Measurements from ENCODE around the gene SECTM1.

SECTM1 gene

GRCh38 chr17:82277851-82278250 is 55.7 kb downstream of the SECTM1 start:
- no peak for DNase-seq

DNA sequence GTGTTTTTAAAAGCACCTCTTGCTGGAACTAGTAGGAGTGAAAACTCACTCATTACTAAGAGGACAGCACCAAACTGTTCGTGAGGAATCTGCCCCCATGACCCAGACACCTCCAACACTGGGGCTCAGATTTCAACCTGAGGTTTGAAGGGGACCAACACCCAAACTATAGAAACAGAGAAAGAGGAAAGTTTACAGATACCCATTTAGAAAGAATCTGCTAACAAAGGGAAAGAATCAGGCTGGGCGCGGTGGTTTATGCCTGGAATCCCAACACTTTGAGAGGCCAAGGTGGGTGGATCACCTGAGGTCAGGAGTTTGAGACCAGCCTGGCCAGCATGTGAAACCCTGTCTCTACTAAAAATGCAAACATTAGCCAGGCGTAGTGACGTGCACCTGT is 56.6 kb downstream of the SECTM1 start:
- no peak for DNase-seq

GRCh38 chr17:82275326-82275725 is 58.2 kb downstream of the SECTM1 start:
- DNase-seq: no peak

DNA sequence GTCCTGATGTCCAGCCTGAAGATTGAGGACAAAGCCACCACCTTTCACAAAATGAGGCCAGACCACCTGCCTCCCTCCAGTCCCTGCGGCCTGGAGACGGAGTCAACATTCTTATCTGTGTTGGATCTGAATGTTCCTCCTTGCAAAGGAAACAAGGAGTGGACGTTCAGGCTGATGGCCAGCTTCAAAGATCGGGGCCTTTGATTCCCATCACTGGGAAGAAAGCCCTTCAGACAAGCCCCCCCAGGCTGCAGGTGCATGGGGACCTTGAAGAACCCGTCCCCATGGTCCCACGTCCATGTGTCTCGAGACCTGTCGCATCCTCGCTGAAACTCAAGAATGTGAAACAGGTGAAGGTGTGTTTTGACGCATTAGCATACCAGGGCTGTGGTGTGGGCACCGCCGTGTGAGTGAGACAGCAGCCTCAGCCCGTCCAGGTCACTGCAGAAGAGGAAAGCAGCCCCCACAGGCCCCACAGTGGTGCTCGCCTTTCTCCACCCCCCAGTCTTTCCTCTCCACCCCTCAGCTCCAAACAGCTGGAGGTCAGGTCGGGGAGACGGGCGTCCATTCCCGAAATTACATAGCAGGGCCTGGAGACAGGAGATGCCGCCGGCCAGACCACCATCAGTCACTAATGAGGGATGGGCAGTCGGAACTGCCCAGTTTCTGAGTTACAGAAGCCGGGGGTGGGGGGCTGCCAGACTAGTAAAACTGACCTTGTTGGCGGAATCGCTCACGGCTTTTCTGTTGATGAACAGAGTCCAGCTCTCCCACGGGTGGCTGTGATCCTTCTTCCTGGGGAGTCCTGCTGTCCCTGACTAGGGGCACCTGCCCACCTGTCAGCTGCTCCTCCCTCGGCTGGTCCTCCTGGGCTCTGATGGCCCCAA is 59.2 kb downstream of the SECTM1 start:
- DNase-seq: no peak

- DNase-seq: peak; percentile 95
These were observed 60.0 kb downstream of the SECTM1 start, which contains the start of gene CSNK1D for GRCh38 chr17:82273327-82274133. Gene CSNK1D (minus strand): TSS chr17:82273700. CDS start chr17:82273381, 319 bp downstream.

DNA sequence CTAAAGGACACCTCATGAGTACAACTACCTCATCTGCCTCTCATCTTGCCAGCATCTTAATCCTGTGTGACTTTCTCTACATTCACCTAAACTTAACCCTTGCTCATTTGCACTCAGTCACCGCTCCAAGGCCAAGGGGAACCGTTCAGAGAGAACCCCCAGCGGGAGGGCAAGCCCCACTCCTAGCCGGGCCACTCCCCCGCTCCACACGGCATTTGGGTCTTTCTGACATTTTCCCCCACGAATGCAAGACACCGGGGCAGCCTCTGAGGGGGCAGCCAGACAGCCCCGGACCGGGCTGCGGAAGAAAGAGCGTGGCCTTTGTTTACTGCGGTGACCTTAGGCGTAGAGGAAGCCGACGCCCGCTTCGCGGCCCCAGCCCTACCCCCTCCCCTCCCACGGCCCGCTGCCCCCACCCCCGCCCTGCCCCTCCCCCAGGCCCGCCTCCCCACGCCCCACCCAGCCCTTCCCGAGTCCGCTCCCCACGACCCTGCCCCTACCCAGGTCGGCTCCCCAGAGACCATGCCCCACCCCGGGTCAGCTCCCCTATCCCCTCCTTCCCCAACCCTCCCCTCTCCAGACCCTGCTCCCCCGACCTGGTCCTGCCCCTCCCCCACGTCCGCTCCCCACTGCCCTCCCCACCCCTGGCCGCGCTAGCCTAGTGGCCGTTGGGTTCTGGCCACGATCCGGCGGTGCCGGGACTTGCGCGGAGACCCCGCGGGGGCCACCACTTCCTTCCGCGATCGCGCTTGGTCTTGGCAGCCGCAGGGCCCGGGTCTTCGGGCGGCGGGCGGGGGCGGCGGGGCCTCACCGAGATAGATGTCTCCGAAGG is 60.9 kb downstream of the SECTM1 start:
- peak; percentile 49 for DNase-seq

GRCh38 chr17:82271401-82271800 is 62.2 kb downstream of the SECTM1 start:
- no peak for DNase-seq

Measured in stimulated activated CD4-positive, alpha-beta T cell treated with anti-CD3 and anti-CD28 coated beads, Interleukin-15, amount 100 ng/mL, for 24 hours (primary cell).